Loucy (cell line): ENCODE results near the gene RASSF7.

Experiments
- H2AFZ ChIP-seq: fragments of 200-600 bp; sonication (generic); 2 replicates; pipeline ENCODE4 v1.6.0; 2016; ENCODE audit warnings: antibody characterized with exemption, mild to moderate bottlenecking, low read length, moderate library complexity
- H3F3A ChIP-seq: fragments of 200-600 bp; 2 replicates; pipeline ENCODE4 v1.6.0; 2016; ENCODE audit warnings: antibody characterized with exemption, low read depth, mild to moderate bottlenecking
- H3K27me3 ChIP-seq: fragments of 200-600 bp; sonication (generic); 2 replicates; pipeline ENCODE4 v1.6.1; 2014; ENCODE audit warnings: low read length, mild to moderate bottlenecking; ENCODE audit not compliant: insufficient read depth, poor library complexity, severe bottlenecking
- H3K36me3 ChIP-seq: fragments of 200-600 bp; sonication (generic); 2 replicates; pipeline ENCODE4 v1.6.1; 2016; ENCODE audit warnings: low read length; ENCODE audit not compliant: insufficient read depth
- H3K4me1 ChIP-seq: fragments of 200-600 bp; sonication (generic); 2 replicates; pipeline ENCODE4 v1.5.1; 2014; ENCODE audit warnings: low read length, mild to moderate bottlenecking; ENCODE audit not compliant: insufficient read depth, poor library complexity, severe bottlenecking
- H3K4me2 ChIP-seq: fragments of 200-600 bp; sonication (generic); 2 replicates; pipeline ENCODE4 v1.6.0; 2014; ENCODE audit warnings: antibody characterized with exemption, low read length, low read depth, mild to moderate bottlenecking; ENCODE audit not compliant: poor library complexity, severe bottlenecking
- H3K4me3 ChIP-seq: fragments of 200-600 bp; sonication (generic); 2 replicates; pipeline ENCODE4 v1.5.1; 2014; ENCODE audit warnings: low read length, mild to moderate bottlenecking, mixed read lengths; ENCODE audit not compliant: poor library complexity, severe bottlenecking
- H3K79me2 ChIP-seq: fragments of 200-600 bp; sonication (generic); 2 replicates; pipeline ENCODE4 v1.6.1; 2014; ENCODE audit warnings: low read length; ENCODE audit not compliant: insufficient read depth
- H3K9ac ChIP-seq: fragments of 200-600 bp; sonication (generic); 2 replicates; pipeline ENCODE4 v1.6.0; 2014; ENCODE audit warnings: mild to moderate bottlenecking, low read depth, low read length, moderate library complexity; ENCODE audit not compliant: poor library complexity, severe bottlenecking
- H3K9me2 ChIP-seq: fragments of 200-600 bp; sonication (generic); replicated peaks from 2 replicates; pipeline ENCODE4 v1.6.1; 2016; ENCODE audit warnings: low read depth, low read length, mixed read lengths
- H3K9me3 ChIP-seq: fragments of 200-600 bp; sonication (generic); 2 replicates; pipeline ENCODE4 v1.6.1; 2014; ENCODE audit warnings: mild to moderate bottlenecking, antibody characterized with exemption, low read length, low read depth; ENCODE audit not compliant: insufficient read depth
- H4K20me1 ChIP-seq: fragments of 200-600 bp; sonication (generic); 2 replicates; pipeline ENCODE4 v1.6.0; 2014; ENCODE audit warnings: antibody characterized with exemption, low read length, mild to moderate bottlenecking; ENCODE audit not compliant: insufficient read depth, poor library complexity, severe bottlenecking
- CTCF ChIP-seq: fragments of 200-600 bp; sonication (generic); conservative IDR thresholded peaks from 2 replicates; pipeline ENCODE4 v1.5.1; 2014; ENCODE audit warnings: mild to moderate bottlenecking, antibody characterized with exemption, low read length
- EZH2phosphoT487 ChIP-seq: fragments of 200-600 bp; IDR thresholded peaks from 2 replicates; pipeline ENCODE4 v1.6.1; 2018; ENCODE audit warnings: antibody characterized with exemption, mild to moderate bottlenecking, moderate library complexity, borderline replicate concordance

Gene RASSF7

GRCh38 chr11:611001-611996 lies 50.5 kb downstream of the RASSF7 start:
- no peaks in the 10 kb centered on the region for H3F3A ChIP-seq
- H4K20me1 ChIP-seq = peaks cover 13% of the 10 kb centered on the region
- H3K9ac ChIP-seq = no peak overlapping the region
- H3K36me3 ChIP-seq = peaks cover 69% of the 10 kb centered on the region; the same call in 1 of the 2 replicates
- peaks cover 4% of the 10 kb centered on the region for H3K4me1 ChIP-seq
- H3K4me2 ChIP-seq = no peak overlapping the region
- H2AFZ ChIP-seq = no peak overlapping the region
- H3K9me3 ChIP-seq = no peaks in the 10 kb centered on the region
- no peak for TF ChIP-seq EZH2phosphoT487
- TF ChIP-seq CTCF = no peak
- no peaks in the 10 kb centered on the region for H3K27me3 ChIP-seq
- H3K4me3 ChIP-seq = no peak overlapping the region
- H3K9me2 ChIP-seq = no peaks in the 10 kb centered on the region
- no peaks in the 10 kb centered on the region for H3K79me2 ChIP-seq

- Histone ChIP-seq H3K4me1 (peaks cover 4% of the 10 kb centered on the region), H3F3A (no peaks in the 10 kb centered on the region), H3K36me3 (peaks cover 58% of the 10 kb centered on the region; the same call in 1 of the 2 replicates), H4K20me1 (peaks cover 13% of the 10 kb centered on the region), H3K27me3 (no peaks in the 10 kb centered on the region), H3K9me3 (no peaks in the 10 kb centered on the region), H3K4me2 (no peak overlapping the region), H3K9ac (no peak overlapping the region), H3K79me2 (no peaks in the 10 kb centered on the region), H2AFZ (no peak overlapping the region), H3K9me2 (no peaks in the 10 kb centered on the region), H3K4me3 (no peak overlapping the region)
- TF ChIP-seq CTCF = peak; percentile 30; the same call in 1 of the 2 replicates
- TF ChIP-seq EZH2phosphoT487 = no peak
These were observed 51.6 kb downstream of the RASSF7 start for GRCh38 chr11:612201-612960.

GRCh38 chr11:612961-613300 lies 52.2 kb downstream of the RASSF7 start:
- H3K9me2 ChIP-seq = no peaks in the 10 kb centered on the region
- H3K4me1 ChIP-seq = peaks cover 4% of the 10 kb centered on the region
- no peaks in the 10 kb centered on the region for H3K79me2 ChIP-seq
- H3K9ac ChIP-seq = no peak overlapping the region
- H3F3A ChIP-seq = no peaks in the 10 kb centered on the region
- no peaks in the 10 kb centered on the region for H3K27me3 ChIP-seq
- no peak overlapping the region for H3K4me3 ChIP-seq
- peaks cover 52% of the 10 kb centered on the region; the same call in 1 of the 2 replicates for H3K36me3 ChIP-seq
- peaks cover 13% of the 10 kb centered on the region for H4K20me1 ChIP-seq
- TF ChIP-seq CTCF (no peak), EZH2phosphoT487 (no peak)
- H3K4me2 ChIP-seq = no peak overlapping the region
- H2AFZ ChIP-seq = no peak overlapping the region
- no peaks in the 10 kb centered on the region for H3K9me3 ChIP-seq
